IPS-11a (cell line): ENCODE results near the gene RPS23.

Experiments used
- H3K4me3 ChIP-seq: one replicate; pipeline ENCODE4 v1.5.1; 2013; ENCODE audit warnings: low read depth, low read length, control low read depth

RPS23 gene

GRCh38 chr5:82246960-82247574 lies 31.1 kb downstream of the RPS23 start:
- no peak overlapping the region for H3K4me3 ChIP-seq

GRCh38 chr5:82244854-82245635 lies 33.1 kb downstream of the RPS23 start:
- no peak overlapping the region for H3K4me3 ChIP-seq

GRCh38 chr5:82244151-82244550 lies 34.0 kb downstream of the RPS23 start:
- no peak overlapping the region for H3K4me3 ChIP-seq

GRCh38 chr5:82234885-82235284 lies 43.3 kb downstream of the RPS23 start:
- H3K4me3 ChIP-seq: no peak overlapping the region

GRCh38 chr5:82225525-82226172 lies 52.5 kb downstream of the RPS23 start:
- H3K4me3 ChIP-seq: no peak overlapping the region
